Measurements from ENCODE around the gene RPTOR.
A peak's percentile ranks its signal among the peaks of the same experiment; 100 is the strongest.

Gene RPTOR

DNA sequence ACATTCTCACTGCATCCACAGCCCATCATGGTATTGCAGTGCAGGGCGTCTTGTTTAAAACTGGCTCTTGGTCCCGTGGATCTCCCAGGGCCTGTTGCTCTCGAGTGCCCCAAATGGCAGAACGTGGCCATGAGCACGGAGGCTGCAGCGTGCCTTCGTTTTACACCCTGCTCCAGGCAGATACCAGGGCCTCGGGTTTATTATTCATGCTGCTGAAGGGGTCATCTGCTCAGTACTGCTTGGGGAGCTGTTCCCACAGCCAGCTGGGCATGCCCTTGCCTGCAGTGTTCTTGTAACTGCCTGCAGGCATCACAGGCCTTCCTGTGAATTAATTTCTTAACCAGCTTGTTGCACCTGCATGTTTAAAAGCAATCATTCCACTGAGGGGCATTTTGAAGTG, 317.3 kb downstream of the RPTOR start:
- ATAC-seq = peak; percentile 28
- TF ChIP-seq, protein P1, sequence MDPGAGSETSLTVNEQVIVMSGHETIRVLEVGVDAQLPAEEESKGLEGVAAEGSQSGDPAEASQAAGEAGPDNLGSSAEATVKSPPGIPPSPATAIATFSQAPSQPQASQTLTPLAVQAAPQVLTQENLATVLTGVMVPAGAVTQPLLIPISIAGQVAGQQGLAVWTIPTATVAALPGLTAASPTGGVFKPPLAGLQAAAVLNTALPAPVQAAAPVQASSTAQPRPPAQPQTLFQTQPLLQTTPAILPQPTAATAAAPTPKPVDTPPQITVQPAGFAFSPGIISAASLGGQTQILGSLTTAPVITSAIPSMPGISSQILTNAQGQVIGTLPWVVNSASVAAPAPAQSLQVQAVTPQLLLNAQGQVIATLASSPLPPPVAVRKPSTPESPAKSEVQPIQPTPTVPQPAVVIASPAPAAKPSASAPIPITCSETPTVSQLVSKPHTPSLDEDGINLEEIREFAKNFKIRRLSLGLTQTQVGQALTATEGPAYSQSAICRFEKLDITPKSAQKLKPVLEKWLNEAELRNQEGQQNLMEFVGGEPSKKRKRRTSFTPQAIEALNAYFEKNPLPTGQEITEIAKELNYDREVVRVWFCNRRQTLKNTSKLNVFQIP (CRISPR knock-in tag; IDR thresholded peaks at IDR 0.05; ENCODE audit: borderline replicate concordance, low read depth) = no peak
- TF ChIP-seq, protein P2, sequence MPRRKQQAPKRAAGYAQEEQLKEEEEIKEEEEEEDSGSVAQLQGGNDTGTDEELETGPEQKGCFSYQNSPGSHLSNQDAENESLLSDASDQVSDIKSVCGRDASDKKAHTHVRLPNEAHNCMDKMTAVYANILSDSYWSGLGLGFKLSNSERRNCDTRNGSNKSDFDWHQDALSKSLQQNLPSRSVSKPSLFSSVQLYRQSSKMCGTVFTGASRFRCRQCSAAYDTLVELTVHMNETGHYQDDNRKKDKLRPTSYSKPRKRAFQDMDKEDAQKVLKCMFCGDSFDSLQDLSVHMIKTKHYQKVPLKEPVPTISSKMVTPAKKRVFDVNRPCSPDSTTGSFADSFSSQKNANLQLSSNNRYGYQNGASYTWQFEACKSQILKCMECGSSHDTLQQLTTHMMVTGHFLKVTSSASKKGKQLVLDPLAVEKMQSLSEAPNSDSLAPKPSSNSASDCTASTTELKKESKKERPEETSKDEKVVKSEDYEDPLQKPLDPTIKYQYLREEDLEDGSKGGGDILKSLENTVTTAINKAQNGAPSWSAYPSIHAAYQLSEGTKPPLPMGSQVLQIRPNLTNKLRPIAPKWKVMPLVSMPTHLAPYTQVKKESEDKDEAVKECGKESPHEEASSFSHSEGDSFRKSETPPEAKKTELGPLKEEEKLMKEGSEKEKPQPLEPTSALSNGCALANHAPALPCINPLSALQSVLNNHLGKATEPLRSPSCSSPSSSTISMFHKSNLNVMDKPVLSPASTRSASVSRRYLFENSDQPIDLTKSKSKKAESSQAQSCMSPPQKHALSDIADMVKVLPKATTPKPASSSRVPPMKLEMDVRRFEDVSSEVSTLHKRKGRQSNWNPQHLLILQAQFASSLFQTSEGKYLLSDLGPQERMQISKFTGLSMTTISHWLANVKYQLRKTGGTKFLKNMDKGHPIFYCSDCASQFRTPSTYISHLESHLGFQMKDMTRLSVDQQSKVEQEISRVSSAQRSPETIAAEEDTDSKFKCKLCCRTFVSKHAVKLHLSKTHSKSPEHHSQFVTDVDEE (CRISPR knock-in tag; IDR thresholded peaks at IDR 0.05) = no peak
- TF ChIP-seq TCF4 (CRISPR knock-in tag; IDR thresholded peaks at IDR 0.05; ENCODE audit: borderline replicate concordance) = 0 out of 2 replicates have a peak, but pooled peaks have one; percentile 3

DNA sequence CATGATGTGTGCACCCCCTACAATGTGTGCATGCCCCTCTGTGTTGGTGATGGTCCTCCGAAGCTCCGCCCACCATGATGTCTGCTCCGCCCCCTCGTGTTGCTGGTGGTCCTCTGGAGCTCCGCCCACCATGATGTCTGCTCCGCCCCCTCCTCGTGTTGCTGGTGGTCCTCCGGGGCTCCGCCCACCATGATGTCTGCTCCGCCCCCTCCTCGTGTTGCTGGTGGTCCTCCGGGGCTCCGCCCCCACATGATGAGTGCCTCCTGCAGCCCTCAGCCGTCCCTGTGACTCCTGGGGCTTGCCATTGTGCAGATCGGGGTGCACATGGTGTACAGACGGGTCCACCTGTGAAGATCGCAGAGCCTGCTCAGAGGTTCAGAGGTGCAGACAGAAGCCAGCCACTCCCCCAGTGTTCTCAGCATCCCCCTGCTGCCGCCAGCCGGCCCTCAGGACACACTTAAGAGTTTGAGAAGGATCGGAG, 317.9 kb downstream of the RPTOR start:
- ATAC-seq = no peak
- TF ChIP-seq ZC3H10 (CRISPR knock-in tag; IDR thresholded peaks at IDR 0.05) (no peak), GLIS3 (CRISPR knock-in tag; IDR thresholded peaks at IDR 0.05) (no peak)

DNA sequence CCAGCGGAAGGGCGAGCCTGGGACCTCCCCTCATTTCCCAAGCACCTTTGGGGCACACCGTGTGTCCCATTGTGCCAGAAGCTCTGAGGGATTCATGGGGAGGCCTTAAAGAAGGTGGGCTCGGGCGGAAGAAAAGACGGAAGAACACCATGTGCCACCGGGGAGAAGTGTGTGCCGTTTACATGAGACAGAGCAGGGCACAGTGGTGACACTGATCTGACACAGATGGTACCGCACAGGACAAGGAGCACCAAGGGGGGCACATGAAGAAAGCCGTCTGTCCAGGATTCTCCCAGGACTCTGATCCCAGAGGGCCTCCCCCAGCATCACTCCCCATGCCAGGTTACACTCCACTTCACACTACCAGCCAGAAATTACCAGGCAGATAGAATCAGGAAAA, 318.3 kb downstream of the RPTOR start:
- TF ChIP-seq TCF4 (CRISPR knock-in tag; IDR thresholded peaks at IDR 0.05; ENCODE audit: borderline replicate concordance) (no peak), ZFP30 (CRISPR knock-in tag; IDR thresholded peaks at IDR 0.05) (no peak), SNAI2 (CRISPR knock-in tag; IDR thresholded peaks at IDR 0.05) (no peak), ARNTL (CRISPR knock-in tag; IDR thresholded peaks at IDR 0.05; ENCODE audit: borderline replicate concordance, low read depth) (no peak), ESRRG (CRISPR knock-in tag; IDR thresholded peaks at IDR 0.05) (no peak), GLIS3 (CRISPR knock-in tag; IDR thresholded peaks at IDR 0.05) (no peak), ZNF70 (CRISPR knock-in tag; IDR thresholded peaks at IDR 0.05) (no peak), ISL1 (CRISPR knock-in tag; IDR thresholded peaks at IDR 0.05) (no peak), ZNF8 (CRISPR knock-in tag; IDR thresholded peaks at IDR 0.05) (no peak), ZFP3 (CRISPR knock-in tag; IDR thresholded peaks at IDR 0.05) (no peak)
- TF ChIP-seq, protein P3, sequence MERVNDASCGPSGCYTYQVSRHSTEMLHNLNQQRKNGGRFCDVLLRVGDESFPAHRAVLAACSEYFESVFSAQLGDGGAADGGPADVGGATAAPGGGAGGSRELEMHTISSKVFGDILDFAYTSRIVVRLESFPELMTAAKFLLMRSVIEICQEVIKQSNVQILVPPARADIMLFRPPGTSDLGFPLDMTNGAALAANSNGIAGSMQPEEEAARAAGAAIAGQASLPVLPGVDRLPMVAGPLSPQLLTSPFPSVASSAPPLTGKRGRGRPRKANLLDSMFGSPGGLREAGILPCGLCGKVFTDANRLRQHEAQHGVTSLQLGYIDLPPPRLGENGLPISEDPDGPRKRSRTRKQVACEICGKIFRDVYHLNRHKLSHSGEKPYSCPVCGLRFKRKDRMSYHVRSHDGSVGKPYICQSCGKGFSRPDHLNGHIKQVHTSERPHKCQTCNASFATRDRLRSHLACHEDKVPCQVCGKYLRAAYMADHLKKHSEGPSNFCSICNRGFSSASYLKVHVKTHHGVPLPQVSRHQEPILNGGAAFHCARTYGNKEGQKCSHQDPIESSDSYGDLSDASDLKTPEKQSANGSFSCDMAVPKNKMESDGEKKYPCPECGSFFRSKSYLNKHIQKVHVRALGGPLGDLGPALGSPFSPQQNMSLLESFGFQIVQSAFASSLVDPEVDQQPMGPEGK (CRISPR knock-in tag; IDR thresholded peaks at IDR 0.05; ENCODE audit: borderline replicate concordance) = no peak
- TF ChIP-seq, protein P4, sequence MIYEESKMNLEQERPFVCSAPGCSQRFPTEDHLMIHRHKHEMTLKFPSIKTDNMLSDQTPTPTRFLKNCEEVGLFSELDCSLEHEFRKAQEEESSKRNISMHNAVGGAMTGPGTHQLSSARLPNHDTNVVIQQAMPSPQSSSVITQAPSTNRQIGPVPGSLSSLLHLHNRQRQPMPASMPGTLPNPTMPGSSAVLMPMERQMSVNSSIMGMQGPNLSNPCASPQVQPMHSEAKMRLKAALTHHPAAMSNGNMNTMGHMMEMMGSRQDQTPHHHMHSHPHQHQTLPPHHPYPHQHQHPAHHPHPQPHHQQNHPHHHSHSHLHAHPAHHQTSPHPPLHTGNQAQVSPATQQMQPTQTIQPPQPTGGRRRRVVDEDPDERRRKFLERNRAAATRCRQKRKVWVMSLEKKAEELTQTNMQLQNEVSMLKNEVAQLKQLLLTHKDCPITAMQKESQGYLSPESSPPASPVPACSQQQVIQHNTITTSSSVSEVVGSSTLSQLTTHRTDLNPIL (CRISPR knock-in tag; IDR thresholded peaks at IDR 0.05; ENCODE audit: low read depth) = no peak
- TF ChIP-seq, protein P1 (CRISPR knock-in tag; IDR thresholded peaks at IDR 0.05; ENCODE audit: borderline replicate concordance, low read depth) = no peak
- TF ChIP-seq, protein P2 (CRISPR knock-in tag; IDR thresholded peaks at IDR 0.05) = no peak
- no peak for ATAC-seq

All from SK-N-SH treated with all-trans-retinoic acid at 6 μM for 48 hours (cell line).